Endothelial cell of umbilical vein (primary cell): Measurements from ENCODE around the gene FANCC.

Source experiments
- CTCF ChIP-seq, 2 donors: IDR thresholded peaks; 1 replicate in 1 of 2; 2 replicates in 1 of 2; pipeline ENCODE4 v1.5.1; 2011; ENCODE audit warnings: low read length in 2 of 2, mild to moderate bottlenecking in 2 of 2, moderate library complexity in 2 of 2, control low read depth in 1 of 2, inconsistent platforms in 1 of 2, low read depth in 1 of 2; ENCODE audit not compliant: insufficient read depth in 1 of 2; ENCODE audit errors: extremely low read depth in 1 of 2
- EZH2 ChIP-seq: IDR thresholded peaks from 2 replicates; pipeline ENCODE4 v1.6.1; 2012; ENCODE audit warnings: borderline replicate concordance, low read depth, mild to moderate bottlenecking, moderate library complexity, low read length, inconsistent platforms; ENCODE audit not compliant: severe bottlenecking
- TF ChIP-seq, protein P1 (sequence below): IDR thresholded peaks from 2 replicates; pipeline ENCODE4 v1.6.1; 2011; ENCODE audit not compliant: insufficient read depth, insufficient read length

- TF ChIP-seq, protein P1, sequence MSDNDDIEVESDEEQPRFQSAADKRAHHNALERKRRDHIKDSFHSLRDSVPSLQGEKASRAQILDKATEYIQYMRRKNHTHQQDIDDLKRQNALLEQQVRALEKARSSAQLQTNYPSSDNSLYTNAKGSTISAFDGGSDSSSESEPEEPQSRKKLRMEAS = no peak
- TF ChIP-seq CTCF (IDR thresholded peaks at IDR 0.05; ENCODE audit: extremely low read depth in 1 of 2, insufficient read depth in 1 of 2, low read depth in 1 of 2, low read length in 2 of 2) (no peak), EZH2 (no peak)
Measured at GRCh38 chr9:95226921-95227320, 90.6 kb downstream of the FANCC start.
